ENCODE data around the gene KCNK15. TPM values are rescaled to one million over a fixed set of nuclear protein-coding genes. Genes with fewer than 3 reads are reported as not detected.
A peak's percentile ranks its signal among the peaks of the same experiment; 100 is the strongest.

Gene KCNK15
- total RNA-seq, 2 experiments from 2014 or later: not detected

DNA sequence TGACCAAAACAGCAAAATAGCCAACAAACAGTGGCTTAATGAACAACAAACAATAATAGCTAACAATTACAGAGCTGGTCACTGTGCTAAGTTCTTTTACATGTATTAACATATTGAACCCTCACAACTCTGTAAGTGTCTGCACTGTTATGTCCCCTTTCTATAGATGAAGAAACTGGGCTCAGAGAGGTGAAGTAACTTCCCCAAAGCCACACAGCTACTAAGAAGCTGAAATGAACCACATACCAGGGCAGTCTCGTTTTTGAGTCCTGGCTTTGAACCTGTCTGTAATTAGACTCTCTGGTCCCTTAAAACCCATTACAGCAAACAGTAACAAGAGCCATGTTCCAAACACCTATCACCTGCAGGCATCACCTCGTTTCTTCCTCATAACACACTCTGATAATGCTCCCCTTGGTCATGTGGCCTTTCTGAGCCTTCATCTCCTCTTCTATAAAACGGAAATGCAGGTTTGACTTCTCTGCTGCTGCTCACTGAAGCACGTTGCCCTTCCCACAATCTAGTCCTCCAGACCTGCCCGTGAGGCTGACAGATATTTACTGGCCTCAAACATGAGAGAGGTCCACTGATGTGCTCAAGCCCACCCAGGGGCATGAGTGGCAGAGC, 23.3 kb downstream of the KCNK15 start:
- POLR2A ChIA-PET: no interaction called here
- Mint-ChIP-seq H3K4me1 (ENCODE audit: low read depth) (no peaks in the 10 kb centered on the region), H3K27me3 (ENCODE audit: low read depth) (peaks cover 13% of the 10 kb centered on the region), H3K27ac (no peak overlapping the region), H3K36me3 (ENCODE audit: low read depth) (no peaks in the 10 kb centered on the region), H3K9me3 (ENCODE audit: insufficient read depth) (no peaks in the 10 kb centered on the region), H3K4me3 (no peak overlapping the region)
- CTCF ChIA-PET: interaction anchor here (2.0 kb wide), 1 partner anchor 21 kb away, joined by 4 read pairs; no protein-coding TSS in a partner anchor
- DNase-seq (no peak), ATAC-seq (no peak)

DNA sequence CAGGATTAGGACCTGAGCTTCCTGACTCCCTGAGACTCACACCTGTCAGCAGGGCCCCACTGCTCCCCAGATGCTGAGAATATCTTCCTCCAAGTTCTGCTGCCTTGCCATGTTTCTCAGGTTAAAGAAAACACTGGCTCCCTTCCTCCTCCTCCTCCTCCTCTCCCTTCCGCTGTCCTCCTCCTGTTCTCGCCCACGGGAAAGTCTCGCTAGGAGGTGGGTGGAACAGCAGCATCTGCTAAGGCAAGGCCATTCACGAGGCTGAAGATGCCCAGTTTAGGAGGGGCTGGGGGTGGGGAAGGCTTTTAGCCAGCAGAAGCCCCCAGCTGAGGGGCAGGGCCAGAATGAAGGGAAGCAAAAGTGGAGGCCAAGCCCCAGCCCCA, 23.8 kb downstream of the KCNK15 start:
- peaks cover 10% of the 10 kb centered on the region for H3K27me3 Mint-ChIP-seq (ENCODE audit: low read depth)
- no peak overlapping the region for H3K27ac Mint-ChIP-seq
- DNase-seq (no peak), ATAC-seq (no peak)
- ChIA-PET POLR2A (no interaction called here), CTCF (interaction anchor here (2.0 kb wide), 1 partner anchor 22 kb away, joined by 4 read pairs; no protein-coding TSS in a partner anchor)
- H3K9me3 Mint-ChIP-seq (ENCODE audit: insufficient read depth): no peaks in the 10 kb centered on the region
- H3K4me1 Mint-ChIP-seq (ENCODE audit: low read depth): no peaks in the 10 kb centered on the region
- no peaks in the 10 kb centered on the region for H3K36me3 Mint-ChIP-seq (ENCODE audit: low read depth)
- H3K4me3 Mint-ChIP-seq: no peak overlapping the region

DNA sequence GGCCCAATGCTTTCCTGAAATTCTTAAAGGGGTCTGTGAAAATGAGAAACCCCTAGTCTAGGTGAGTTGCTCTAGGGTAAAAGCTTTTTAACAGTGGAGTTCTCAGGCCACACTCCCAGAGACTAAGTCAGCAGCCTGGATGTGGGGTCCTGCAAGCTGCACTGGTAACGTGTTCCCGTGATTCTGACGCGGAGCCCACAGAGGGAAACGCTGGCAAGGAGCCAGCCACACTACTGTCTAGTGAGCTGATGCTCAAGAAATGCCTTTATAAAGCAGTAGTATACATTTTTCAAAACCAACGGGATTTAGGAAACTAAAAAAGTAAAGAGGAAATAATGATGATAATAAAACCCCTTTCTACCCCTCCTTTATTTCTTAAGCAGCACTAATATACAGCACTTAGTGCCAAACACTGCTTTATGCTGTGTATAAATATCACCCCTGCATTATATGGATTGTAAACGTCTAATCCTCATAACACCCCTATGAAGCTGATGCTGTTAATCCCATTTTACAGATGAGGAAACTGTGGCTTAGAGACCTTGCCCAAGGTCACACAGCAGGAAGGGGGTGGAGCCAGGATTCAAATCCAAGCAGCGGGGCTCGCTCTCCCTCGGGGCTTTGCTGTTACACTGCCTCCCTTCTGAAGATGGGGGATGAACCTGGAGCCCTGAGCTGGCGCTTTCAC, 25.0 kb downstream of the KCNK15 start:
- ATAC-seq: no peak
- no peaks in the 10 kb centered on the region for H3K36me3 Mint-ChIP-seq (ENCODE audit: low read depth)
- no peak for DNase-seq
- POLR2A ChIA-PET: no interaction called here
- CTCF ChIA-PET: no interaction called here
- no peak overlapping the region for H3K27ac Mint-ChIP-seq
- peaks cover 9% of the 10 kb centered on the region for H3K27me3 Mint-ChIP-seq (ENCODE audit: low read depth)
- no peaks in the 10 kb centered on the region for H3K9me3 Mint-ChIP-seq (ENCODE audit: insufficient read depth)
- no peaks in the 10 kb centered on the region for H3K4me1 Mint-ChIP-seq (ENCODE audit: low read depth)
- no peak overlapping the region for H3K4me3 Mint-ChIP-seq

DNA sequence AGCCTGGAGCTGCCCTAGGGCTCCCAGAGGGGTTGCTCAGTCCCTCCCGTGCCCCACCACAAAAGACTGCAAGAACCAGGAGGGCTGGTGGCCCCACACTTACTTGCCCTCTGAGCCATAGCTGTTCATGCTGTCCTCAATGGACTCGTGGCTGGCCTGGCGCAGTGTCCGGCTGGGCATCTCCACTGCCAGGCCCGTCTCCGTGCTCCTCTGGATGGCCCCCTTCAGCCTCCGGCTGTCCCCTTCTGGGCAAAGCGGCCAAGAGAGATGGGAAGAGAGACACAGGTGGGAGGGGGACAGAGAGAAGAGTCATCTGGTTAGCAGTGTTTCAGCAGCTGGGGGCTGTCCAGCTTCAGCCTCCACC, 25.5 kb downstream of the KCNK15 start:
- Mint-ChIP-seq H3K27me3 (ENCODE audit: low read depth) (peaks cover 6% of the 10 kb centered on the region), H3K36me3 (ENCODE audit: low read depth) (no peaks in the 10 kb centered on the region), H3K9me3 (ENCODE audit: insufficient read depth) (no peaks in the 10 kb centered on the region), H3K27ac (no peak overlapping the region), H3K4me1 (ENCODE audit: low read depth) (no peaks in the 10 kb centered on the region), H3K4me3 (no peak overlapping the region)
- DNase-seq (no peak), ATAC-seq (no peak)
- ChIA-PET CTCF (no interaction called here), POLR2A (no interaction called here)

DNA sequence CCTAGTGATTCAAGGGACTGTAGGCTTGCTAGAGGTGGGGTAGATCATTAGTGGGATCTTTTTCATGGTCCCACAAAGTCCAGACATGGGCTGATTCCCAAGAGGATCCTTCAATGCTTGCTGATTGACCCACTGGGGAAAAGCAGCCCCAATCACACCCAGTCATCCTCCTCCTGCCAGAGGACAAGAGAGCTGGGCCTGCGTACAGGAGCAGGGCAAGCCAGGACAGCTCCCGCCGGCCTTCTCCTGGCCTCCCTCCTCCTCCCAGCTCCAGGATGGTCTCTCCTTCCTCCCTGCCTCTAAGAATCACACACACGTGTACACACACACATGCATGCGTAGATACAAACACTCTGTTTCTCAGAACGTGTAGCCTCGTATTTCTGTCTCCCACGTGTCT, 27.0 kb downstream of the KCNK15 start:
- ATAC-seq: no peak
- H3K9me3 Mint-ChIP-seq (ENCODE audit: insufficient read depth): no peaks in the 10 kb centered on the region

DNA sequence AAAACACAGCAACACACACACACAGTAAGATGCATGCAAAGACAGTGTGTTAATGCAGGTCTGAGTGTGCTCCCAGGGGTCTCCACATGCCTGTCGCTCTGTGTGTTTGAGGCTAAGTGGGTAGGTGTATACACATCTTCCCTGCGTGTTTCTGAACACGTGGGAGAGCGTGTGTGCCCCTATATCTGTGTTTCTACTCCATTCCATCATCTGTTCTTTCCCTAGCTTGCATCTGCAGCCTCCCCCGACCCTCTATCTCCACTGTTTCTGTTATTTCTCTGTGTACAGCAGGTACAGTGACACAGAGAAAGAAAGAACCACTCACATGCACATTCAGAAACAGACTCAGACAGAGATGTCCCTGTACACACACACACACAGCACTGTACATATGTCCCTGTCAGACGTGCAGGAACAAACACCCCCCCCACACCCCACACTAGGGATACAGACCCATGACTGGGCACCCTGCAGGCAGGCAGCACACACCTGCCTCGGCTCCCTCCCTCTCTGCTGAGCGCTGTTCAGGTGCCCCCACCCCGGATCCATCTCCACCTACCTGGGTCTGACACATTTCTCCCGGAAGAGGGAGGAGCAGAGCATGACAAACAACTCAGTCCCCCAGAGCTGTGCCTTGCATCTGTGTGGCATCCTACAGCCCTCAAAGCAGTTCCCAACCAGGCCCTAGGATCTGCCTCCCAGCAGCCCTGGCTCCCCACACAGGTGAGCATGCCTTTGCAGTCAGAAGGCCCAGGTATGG, 27.6 kb downstream of the KCNK15 start:
- Mint-ChIP-seq H3K4me1 (ENCODE audit: low read depth) (no peaks in the 10 kb centered on the region), H3K4me3 (no peak overlapping the region), H3K27ac (no peak overlapping the region), H3K9me3 (ENCODE audit: insufficient read depth) (no peaks in the 10 kb centered on the region), H3K36me3 (ENCODE audit: low read depth) (no peaks in the 10 kb centered on the region), H3K27me3 (ENCODE audit: low read depth) (peaks cover 3% of the 10 kb centered on the region)
- POLR2A ChIA-PET: no interaction called here
- DNase-seq (no peak), ATAC-seq (no peak)
- CTCF ChIA-PET: no interaction called here

More for the DNA sequence above, 27.0 kb downstream of the KCNK15 start:
- Mint-ChIP-seq H3K36me3 (ENCODE audit: low read depth) (no peaks in the 10 kb centered on the region), H3K27ac (no peak overlapping the region), H3K4me1 (ENCODE audit: low read depth) (no peaks in the 10 kb centered on the region), H3K4me3 (no peak overlapping the region), H3K27me3 (ENCODE audit: low read depth) (peaks cover 3% of the 10 kb centered on the region)
- no peak for DNase-seq
- ChIA-PET POLR2A (no interaction called here), CTCF (no interaction called here)

DNA sequence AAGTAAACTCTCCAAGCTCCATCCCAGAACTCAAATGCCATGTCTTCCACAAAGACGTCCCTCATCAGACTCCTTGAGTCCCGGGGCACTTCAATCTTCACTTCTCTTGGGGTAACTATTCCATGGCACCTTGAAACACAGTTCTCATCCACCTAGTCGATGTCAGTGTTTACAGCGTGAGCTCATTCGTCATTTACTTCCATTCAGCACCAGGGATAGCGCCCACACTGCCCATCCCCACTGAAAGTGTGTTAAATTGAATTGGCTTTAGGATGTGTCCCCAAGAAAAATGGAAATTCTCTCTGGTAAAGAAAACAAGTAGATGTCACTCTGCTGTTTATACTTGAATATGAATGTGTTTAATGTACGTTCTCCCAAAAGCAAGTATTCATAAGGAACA, 31.3 kb downstream of the KCNK15 start:
- Mint-ChIP-seq H3K4me1 (ENCODE audit: low read depth) (no peaks in the 10 kb centered on the region), H3K4me3 (no peak overlapping the region), H3K9me3 (ENCODE audit: insufficient read depth) (no peaks in the 10 kb centered on the region), H3K27ac (no peak overlapping the region), H3K36me3 (ENCODE audit: low read depth) (no peaks in the 10 kb centered on the region), H3K27me3 (ENCODE audit: low read depth) (no peaks in the 10 kb centered on the region)
- POLR2A ChIA-PET: no interaction called here
- no peak for ATAC-seq
- peak; percentile 44 for DNase-seq
- CTCF ChIA-PET: interaction anchor here (0.8 kb wide), 1 partner anchor 41 kb away, joined by 3 read pairs; no protein-coding TSS in a partner anchor

DNA sequence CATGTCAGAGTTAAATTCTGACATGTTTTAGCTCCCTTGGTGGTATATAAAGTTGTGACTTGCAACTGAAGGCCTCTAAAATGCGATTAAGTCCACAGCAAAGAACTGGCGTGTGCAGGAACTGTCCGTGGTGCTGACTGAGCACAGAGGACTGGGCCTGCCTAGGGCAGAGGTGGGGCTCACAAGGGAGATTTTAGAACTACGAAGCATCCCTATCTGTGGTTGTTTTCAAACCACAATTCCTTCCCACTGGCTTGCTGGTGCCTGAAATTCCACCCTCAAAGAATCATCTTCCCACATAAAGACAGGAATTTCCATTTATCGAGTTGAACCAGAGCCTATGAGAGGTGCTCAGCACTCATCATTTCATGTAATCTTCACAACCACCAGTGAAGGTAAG, 34.6 kb downstream of the KCNK15 start:
- Mint-ChIP-seq H3K9me3 (ENCODE audit: insufficient read depth) (no peaks in the 10 kb centered on the region), H3K27me3 (ENCODE audit: low read depth) (peaks cover 3% of the 10 kb centered on the region), H3K4me3 (no peak overlapping the region), H3K4me1 (ENCODE audit: low read depth) (no peaks in the 10 kb centered on the region), H3K27ac (no peak overlapping the region), H3K36me3 (ENCODE audit: low read depth) (no peaks in the 10 kb centered on the region)
- DNase-seq (peak; percentile 64), ATAC-seq (no peak)
- CTCF ChIA-PET: no interaction called here
- POLR2A ChIA-PET: no interaction called here

DNA sequence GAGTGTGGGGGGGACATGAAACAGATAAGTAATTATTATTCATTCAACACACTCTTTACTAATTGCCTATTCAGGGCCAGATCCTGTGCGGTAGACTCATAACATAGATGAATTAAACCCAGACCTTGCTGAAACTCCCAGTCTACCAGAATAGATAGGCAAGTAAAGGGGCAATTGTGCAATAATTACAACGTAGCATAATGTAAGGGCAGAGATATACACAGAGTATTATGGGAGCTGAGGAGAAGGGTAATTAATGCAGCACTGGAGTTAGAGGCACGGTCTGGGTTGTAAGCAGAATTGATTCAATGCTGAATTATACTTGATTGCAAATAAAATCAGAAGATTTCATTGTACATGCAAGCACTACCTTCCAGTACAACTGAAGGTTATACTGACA, 35.5 kb downstream of the KCNK15 start:
- ATAC-seq: no peak
- no peak for DNase-seq
- no peaks in the 10 kb centered on the region for H3K4me1 Mint-ChIP-seq (ENCODE audit: low read depth)
- H3K27me3 Mint-ChIP-seq (ENCODE audit: low read depth): peaks cover 3% of the 10 kb centered on the region
- no peaks in the 10 kb centered on the region for H3K9me3 Mint-ChIP-seq (ENCODE audit: insufficient read depth)
- H3K36me3 Mint-ChIP-seq (ENCODE audit: low read depth): no peaks in the 10 kb centered on the region
- H3K27ac Mint-ChIP-seq: no peak overlapping the region
- H3K4me3 Mint-ChIP-seq: no peak overlapping the region
- POLR2A ChIA-PET: interaction anchor here (0.6 kb wide), 1 partner anchor 1712 kb away, joined by 4 read pairs; no protein-coding TSS in a partner anchor
- CTCF ChIA-PET: no interaction called here

DNA sequence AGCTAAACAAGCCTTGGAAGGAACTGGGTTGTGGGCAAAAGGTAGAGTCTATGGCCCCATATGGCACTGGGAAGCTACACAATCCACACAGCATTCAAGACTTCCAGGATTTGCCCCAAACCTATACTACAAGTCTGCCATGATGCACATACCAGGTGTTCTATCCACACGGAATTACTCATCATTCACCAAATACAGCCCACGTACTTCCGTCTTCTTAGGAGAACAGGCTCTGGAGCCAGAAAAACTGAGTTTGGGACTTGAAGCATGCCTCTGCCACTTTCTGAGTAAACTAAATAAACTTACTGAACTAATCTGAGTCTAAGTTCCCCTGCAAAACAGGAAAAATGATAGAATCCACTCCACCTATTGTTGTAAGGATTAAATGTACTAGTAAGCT, 36.1 kb downstream of the KCNK15 start:
- ATAC-seq: no peak
- Mint-ChIP-seq H3K27ac (no peak overlapping the region), H3K36me3 (ENCODE audit: low read depth) (no peaks in the 10 kb centered on the region), H3K27me3 (ENCODE audit: low read depth) (peaks cover 4% of the 10 kb centered on the region), H3K9me3 (ENCODE audit: insufficient read depth) (no peaks in the 10 kb centered on the region), H3K4me3 (no peak overlapping the region), H3K4me1 (ENCODE audit: low read depth) (no peaks in the 10 kb centered on the region)
- DNase-seq: no peak
- ChIA-PET POLR2A (interaction anchor here (0.6 kb wide), 1 partner anchor 1711 kb away, joined by 4 read pairs; no protein-coding TSS in a partner anchor), CTCF (no interaction called here)

DNA sequence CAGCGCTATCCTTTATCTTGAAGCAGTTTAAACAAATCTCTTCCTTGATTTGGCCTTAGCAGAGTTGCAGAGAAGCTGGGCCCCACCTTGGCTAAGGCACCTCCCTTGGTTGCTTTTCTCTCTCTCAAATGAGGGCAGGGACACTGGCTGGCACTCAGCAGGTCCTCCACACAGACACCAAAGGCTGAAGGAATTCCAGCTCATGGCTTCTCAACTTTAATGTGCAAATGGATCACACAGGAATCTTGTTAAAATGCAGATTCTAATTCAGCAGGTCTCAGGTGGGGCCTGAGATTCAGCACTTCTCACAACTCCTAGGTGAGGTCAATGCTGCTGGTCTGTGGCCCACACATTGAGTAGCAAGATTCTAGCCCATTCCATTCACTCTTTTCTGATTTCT, 39.0 kb downstream of the KCNK15 start:
- Mint-ChIP-seq H3K4me1 (ENCODE audit: low read depth) (no peaks in the 10 kb centered on the region), H3K27me3 (ENCODE audit: low read depth) (peaks cover 8% of the 10 kb centered on the region), H3K36me3 (ENCODE audit: low read depth) (no peaks in the 10 kb centered on the region), H3K4me3 (no peak overlapping the region), H3K27ac (no peak overlapping the region), H3K9me3 (ENCODE audit: insufficient read depth) (no peaks in the 10 kb centered on the region)
- CTCF ChIA-PET: interaction anchor here (1.1 kb wide), 1 partner anchor 99 kb away, joined by 3 read pairs; no protein-coding TSS in a partner anchor
- ATAC-seq (no peak), DNase-seq (no peak)
- POLR2A ChIA-PET: no interaction called here

DNA sequence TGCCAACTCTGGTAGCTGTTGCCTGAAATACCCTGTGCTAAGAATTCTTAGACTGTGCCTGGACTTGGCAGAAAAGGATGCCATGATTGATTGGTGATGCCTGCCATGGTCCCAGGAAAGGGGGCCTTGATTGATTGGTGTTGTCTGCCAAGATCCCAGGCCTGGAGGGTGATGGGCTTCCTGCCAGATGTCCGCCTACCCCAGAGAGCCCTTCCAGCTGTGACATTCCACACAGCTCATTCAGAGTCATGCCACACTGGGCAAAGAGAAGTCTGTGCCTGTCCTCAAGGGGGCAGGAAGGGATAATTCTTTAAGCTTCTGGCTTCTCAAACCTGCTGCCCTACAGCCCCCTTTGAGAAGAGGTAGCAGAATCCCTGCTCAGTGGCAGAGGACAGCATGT, 40.1 kb downstream of the KCNK15 start:
- ChIA-PET CTCF (interaction anchor here (1.1 kb wide), 1 partner anchor 100 kb away, joined by 3 read pairs; no protein-coding TSS in a partner anchor), POLR2A (no interaction called here)
- H3K36me3 Mint-ChIP-seq (ENCODE audit: low read depth): no peaks in the 10 kb centered on the region
- no peak overlapping the region for H3K4me3 Mint-ChIP-seq
- DNase-seq (no peak), ATAC-seq (no peak)
- H3K27me3 Mint-ChIP-seq (ENCODE audit: low read depth): peaks cover 8% of the 10 kb centered on the region
- H3K27ac Mint-ChIP-seq: no peak overlapping the region
- no peaks in the 10 kb centered on the region for H3K9me3 Mint-ChIP-seq (ENCODE audit: insufficient read depth)
- no peaks in the 10 kb centered on the region for H3K4me1 Mint-ChIP-seq (ENCODE audit: low read depth)
